HL-60 (cell line): ENCODE results near the gene MLLT3.

Source experiments
- POLR2AphosphoS5 ChIP-seq: IDR thresholded peaks from 2 replicates; pipeline ENCODE4 v1.6.1; 2012; ENCODE audit warnings: low read depth
- REST ChIP-seq: IDR thresholded peaks from 2 replicates; pipeline ENCODE4 v1.6.1; 2012; ENCODE audit warnings: low read depth; ENCODE audit not compliant: insufficient replicate concordance
- TF ChIP-seq, protein P1 (sequence below): IDR thresholded peaks from one replicate; pipeline ENCODE4 v1.5.1; 2011; ENCODE audit warnings: low read length, control low read depth, inconsistent platforms; ENCODE audit not compliant: insufficient read depth

GRCh38 chr9:20658677-20659473, 36.6 kb upstream of the MLLT3 start:
- TF ChIP-seq, protein P1, sequence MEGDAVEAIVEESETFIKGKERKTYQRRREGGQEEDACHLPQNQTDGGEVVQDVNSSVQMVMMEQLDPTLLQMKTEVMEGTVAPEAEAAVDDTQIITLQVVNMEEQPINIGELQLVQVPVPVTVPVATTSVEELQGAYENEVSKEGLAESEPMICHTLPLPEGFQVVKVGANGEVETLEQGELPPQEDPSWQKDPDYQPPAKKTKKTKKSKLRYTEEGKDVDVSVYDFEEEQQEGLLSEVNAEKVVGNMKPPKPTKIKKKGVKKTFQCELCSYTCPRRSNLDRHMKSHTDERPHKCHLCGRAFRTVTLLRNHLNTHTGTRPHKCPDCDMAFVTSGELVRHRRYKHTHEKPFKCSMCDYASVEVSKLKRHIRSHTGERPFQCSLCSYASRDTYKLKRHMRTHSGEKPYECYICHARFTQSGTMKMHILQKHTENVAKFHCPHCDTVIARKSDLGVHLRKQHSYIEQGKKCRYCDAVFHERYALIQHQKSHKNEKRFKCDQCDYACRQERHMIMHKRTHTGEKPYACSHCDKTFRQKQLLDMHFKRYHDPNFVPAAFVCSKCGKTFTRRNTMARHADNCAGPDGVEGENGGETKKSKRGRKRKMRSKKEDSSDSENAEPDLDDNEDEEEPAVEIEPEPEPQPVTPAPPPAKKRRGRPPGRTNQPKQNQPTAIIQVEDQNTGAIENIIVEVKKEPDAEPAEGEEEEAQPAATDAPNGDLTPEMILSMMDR, result no peak
- TF ChIP-seq POLR2AphosphoS5 (no peak), REST (no peak)
